Mesodermal cell (in vitro differentiated cells): ENCODE results near the gene MLIP.

Experiments
- H3K27ac ChIP-seq: 2 replicates; pipeline ENCODE4 v1.7.0; 2013; ENCODE audit warnings: mild to moderate bottlenecking, low read depth, low read length, moderate library complexity; ENCODE audit not compliant: severe bottlenecking
- H3K36me3 ChIP-seq: 2 replicates; pipeline ENCODE4 v1.7.1; 2013; ENCODE audit warnings: mild to moderate bottlenecking, low read length, moderate library complexity; ENCODE audit not compliant: control insufficient read depth, insufficient read depth
- H3K4me1 ChIP-seq: one replicate; pipeline ENCODE4 v1.7.1; 2013; ENCODE audit warnings: mild to moderate bottlenecking, low read length; ENCODE audit not compliant: insufficient read depth, control insufficient read depth, poor library complexity, severe bottlenecking
- H3K4me3 ChIP-seq: 2 replicates; pipeline ENCODE4 v1.7.0; 2013; ENCODE audit warnings: low read length, control low read depth, mild to moderate bottlenecking; ENCODE audit not compliant: insufficient read depth, poor library complexity, severe bottlenecking; ENCODE audit errors: extremely low read depth
- H3K9me3 ChIP-seq: 2 replicates; pipeline ENCODE4 v1.7.1; 2013; ENCODE audit warnings: mild to moderate bottlenecking, low read length, moderate library complexity; ENCODE audit not compliant: control insufficient read depth
- WGBS, 2 experiments: methylation state at CpG; one replicate each; pipeline ENCODE4 v1.1.5; 2013; ENCODE audit warnings: missing lambda C conversion rate in 2 of 2; ENCODE audit not compliant: insufficient coverage in 2 of 2; 5-methylcytosine and 5-hydroxymethylcytosine counted together

The MLIP gene

GRCh38 chr6:54294965-54295532 is 183.8 kb downstream of the MLIP start:
- no peak overlapping the region for H3K4me3 ChIP-seq
- no peaks in the 10 kb centered on the region for H3K36me3 ChIP-seq
- no peaks in the 10 kb centered on the region for H3K4me1 ChIP-seq
- WGBS, 2 experiments: 87 to 92% methylated on average over 8 of the region's 8 CpGs
- H3K9me3 ChIP-seq: no peaks in the 10 kb centered on the region
- H3K27ac ChIP-seq: no peak overlapping the region

DNA sequence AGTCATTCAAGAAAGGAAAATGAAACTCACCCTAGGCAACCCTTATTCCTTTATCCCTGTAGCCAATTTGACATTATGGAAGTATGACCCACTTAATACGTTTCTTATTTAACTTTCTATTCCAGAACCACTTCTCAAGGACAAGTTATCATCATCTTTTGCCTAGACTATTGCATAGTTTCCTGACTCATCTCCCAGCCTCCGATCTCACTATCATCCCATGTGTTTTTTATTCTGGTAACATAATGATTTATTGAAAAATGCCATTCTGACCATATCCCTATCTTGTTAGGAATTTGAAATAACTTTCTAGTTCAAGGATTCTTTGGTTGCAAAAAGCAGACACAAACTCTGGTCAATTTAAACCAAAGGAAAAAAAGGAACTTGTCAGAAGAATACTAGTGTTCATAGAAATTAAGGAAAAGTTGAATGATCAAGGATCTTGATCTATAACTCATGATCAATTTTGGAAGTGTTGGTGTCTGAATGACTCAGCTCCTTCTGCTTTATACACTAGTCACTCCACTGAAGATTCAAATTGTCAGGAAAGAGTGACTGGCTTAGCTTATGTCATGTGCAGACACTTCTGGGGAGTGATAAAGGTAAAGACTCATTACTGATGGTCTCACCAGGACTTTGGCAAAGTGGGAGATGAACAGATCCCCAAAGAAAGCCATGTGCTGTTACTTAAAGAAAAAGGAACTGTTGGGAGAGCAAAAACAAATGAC is 188.5 kb downstream of the MLIP start:
- WGBS, 2 experiments: 71 to 88% methylated on average over 1 of the region's 2 CpGs
- no peak overlapping the region for H3K27ac ChIP-seq
- no peak overlapping the region for H3K4me3 ChIP-seq
- no peaks in the 10 kb centered on the region for H3K4me1 ChIP-seq
- H3K36me3 ChIP-seq: no peaks in the 10 kb centered on the region
- no peaks in the 10 kb centered on the region for H3K9me3 ChIP-seq

DNA sequence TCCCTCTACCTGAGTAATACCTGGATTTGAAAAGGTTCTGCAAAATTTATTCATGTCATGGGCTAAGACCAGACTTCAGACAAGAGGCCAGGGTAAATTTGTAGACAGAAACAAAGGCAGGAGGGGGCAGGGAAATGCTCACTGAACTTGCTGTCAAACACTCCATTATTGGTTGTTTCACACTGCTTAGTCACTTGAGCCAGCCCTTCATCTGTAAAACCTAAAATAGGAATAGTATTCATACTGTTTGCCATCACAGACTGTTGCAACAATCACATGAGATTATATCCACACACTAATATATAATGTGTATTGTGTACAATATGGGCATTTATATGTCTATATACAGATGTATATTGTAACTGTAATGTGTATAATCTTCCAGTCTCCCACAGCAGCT is 190.5 kb downstream of the MLIP start:
- Histone ChIP-seq H3K36me3 (no peaks in the 10 kb centered on the region), H3K4me1 (no peaks in the 10 kb centered on the region), H3K27ac (no peak overlapping the region), H3K4me3 (no peak overlapping the region), H3K9me3 (no peaks in the 10 kb centered on the region)

- no peak overlapping the region for H3K4me3 ChIP-seq
- no CpG with 5 or more reads among the region's 2 CpGs for whole genome bisulfite sequencing, 2 experiments
- no peaks in the 10 kb centered on the region for H3K9me3 ChIP-seq
- H3K27ac ChIP-seq: no peak overlapping the region
- H3K36me3 ChIP-seq: no peaks in the 10 kb centered on the region
- no peaks in the 10 kb centered on the region for H3K4me1 ChIP-seq
Measured at GRCh38 chr6:54307439-54307910, 196.2 kb downstream of the MLIP start.

DNA sequence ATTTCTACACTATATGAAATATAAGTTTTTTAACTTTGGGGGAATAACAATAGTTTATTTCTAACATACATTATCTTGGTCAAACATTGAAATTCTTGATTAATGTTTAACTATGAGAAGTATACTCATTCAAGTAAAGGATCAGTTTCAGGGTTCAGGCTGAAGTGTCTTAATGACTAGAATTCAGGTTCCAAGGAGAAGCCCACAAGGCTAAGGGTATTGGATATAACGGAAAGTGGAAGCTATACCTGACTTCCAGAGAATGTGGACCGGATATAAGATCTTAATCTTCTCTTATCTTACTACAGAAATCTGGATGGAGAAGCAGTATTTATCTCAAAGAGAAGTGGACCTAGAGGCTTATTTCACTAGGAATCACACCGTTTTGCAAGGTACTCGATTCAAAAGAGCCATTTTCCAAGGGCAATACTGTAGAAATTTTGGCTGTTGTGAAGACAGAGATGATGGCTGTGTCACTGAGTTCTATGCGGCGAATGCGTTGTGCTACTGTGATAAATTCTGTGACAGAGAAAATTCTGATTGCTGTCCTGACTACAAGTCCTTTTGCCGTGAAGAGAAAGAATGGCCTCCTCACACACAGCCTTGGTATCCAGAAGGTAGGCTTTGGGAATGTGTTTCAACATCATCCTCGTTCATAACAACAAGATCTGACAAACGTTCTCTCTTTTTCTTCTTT is 197.2 kb downstream of the MLIP start, which contains the start of gene TINAG:
TINAG (plus strand) TSS at position 153 of the 697 bp plus-strand sequence; CDS start at position 263, 110 bp downstream.
- no peaks in the 10 kb centered on the region for H3K9me3 ChIP-seq
- no peaks in the 10 kb centered on the region for H3K36me3 ChIP-seq
- H3K4me3 ChIP-seq: no peak within 1 kb of the TSS
- no peak within 1 kb of the TSS for H3K27ac ChIP-seq
- H3K4me1 ChIP-seq: no peaks in the 10 kb centered on the region
- WGBS, 2 experiments: 92 to 94% methylated on average over 5 of the region's 10 CpGs

- H3K36me3 ChIP-seq: no peaks in the 10 kb centered on the region
- H3K4me3 ChIP-seq: no peak overlapping the region
- no peaks in the 10 kb centered on the region for H3K4me1 ChIP-seq
- 73 to 96% methylated on average over 2 to 4 of the region's 4 CpGs for WGBS, 2 experiments
- H3K9me3 ChIP-seq: no peaks in the 10 kb centered on the region
- H3K27ac ChIP-seq: no peak overlapping the region
Measured at GRCh38 chr6:54308986-54309315, 197.7 kb downstream of the MLIP start.

DNA sequence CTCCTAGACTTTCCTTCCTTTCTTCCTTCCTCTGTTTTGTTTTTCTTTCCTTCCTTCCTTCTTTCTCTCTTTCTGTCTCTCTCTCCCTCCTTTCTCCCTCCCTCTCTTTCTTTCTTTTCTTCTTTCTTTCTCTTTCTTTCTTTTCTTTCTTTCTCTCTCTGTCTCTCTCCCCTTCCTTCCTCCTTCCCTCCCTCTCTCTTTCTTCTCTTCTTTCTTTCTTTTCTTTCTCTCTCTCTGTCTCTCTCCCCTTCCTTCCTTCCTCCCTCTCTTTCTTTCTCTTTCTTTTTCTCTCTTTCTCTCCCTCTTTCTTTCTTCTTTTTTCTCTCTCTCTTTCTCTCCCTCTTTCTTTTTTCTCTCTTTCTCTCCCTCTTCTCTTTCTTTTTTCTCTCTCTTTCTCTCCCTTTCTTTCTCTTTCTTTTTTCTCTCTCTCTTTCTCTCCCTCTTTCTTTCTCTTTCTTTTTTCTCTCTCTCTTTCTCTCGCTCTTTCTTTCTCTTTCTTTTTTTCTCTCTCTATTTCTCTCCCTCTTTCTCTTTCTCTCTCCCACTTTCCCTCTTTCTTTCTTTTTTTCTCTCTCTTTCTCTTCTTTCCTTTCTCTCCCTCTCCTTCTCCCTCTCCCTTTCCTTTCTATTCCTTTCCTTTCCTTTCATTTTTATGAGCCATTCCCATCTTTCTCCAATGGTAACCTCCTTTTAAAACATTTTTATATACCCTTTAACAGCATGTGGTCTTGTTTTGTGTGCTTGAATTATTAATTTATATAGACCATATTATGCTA is 199.3 kb downstream of the MLIP start:
- Histone ChIP-seq H3K27ac (no peak overlapping the region), H3K36me3 (no peaks in the 10 kb centered on the region), H3K4me1 (no peaks in the 10 kb centered on the region), H3K4me3 (no peak overlapping the region), H3K9me3 (no peaks in the 10 kb centered on the region)
- 80 to 89% methylated on average over 1 of the region's 1 CpG for WGBS, 2 experiments

- 88 to 93% methylated on average over 3 of the region's 4 CpGs for WGBS, 2 experiments
- H3K4me3 ChIP-seq: no peak overlapping the region
- no peaks in the 10 kb centered on the region for H3K36me3 ChIP-seq
- H3K27ac ChIP-seq: no peak overlapping the region
- H3K4me1 ChIP-seq: no peaks in the 10 kb centered on the region
- H3K9me3 ChIP-seq: no peaks in the 10 kb centered on the region
Measured at GRCh38 chr6:54315656-54316055, 204.4 kb downstream of the MLIP start.
